IMR-90 (cell line): ENCODE measurements around the gene MORF4L2. TPM values are rescaled to one million over a fixed set of nuclear protein-coding genes. Genes with fewer than 3 reads are reported as not detected.

Experiments
- polyA plus RNA-seq, 3 experiments: library from polyadenylated mRNA; depleted of rRNA; stranded (reverse); fragments of >200 nt; gene quantifications; 2 replicates each; pipeline ENCODE4 v1.2.3, GENCODE V29; 2012; ENCODE audit warnings: low replicate concordance in 1 of 3
- total RNA-seq: library from RNA; depleted of rRNA; stranded (reverse); fragments of >200 nt; gene quantifications from 2 replicates; pipeline ENCODE4 v1.2.3, GENCODE V29; 2012; rRNA removed

Gene MORF4L2
- total and polyA plus RNA-seq, 2 of the 4 experiments (the other 2 are of a cell fraction) = 795 to 1,218 TPM

Other genes starting within 250 kb of the MORF4L2 start
- gene RAB40A, start 167.2 kb downstream of the MORF4L2 start, total RNA-seq = under 0.01 TPM in 2 replicates
- 0.16 and 0.26 TPM in 2 replicates for gene RAB40A, start 167.2 kb downstream of the MORF4L2 start, polyA plus RNA-seq (2012; rRNA removed)
- 11.1 and 16.7 TPM in 2 replicates for gene TCEAL4, start 101.2 kb downstream of the MORF4L2 start, total RNA-seq
- 27.3 and 31.9 TPM in 2 replicates for gene TCEAL4, start 101.2 kb downstream of the MORF4L2 start, polyA plus RNA-seq (2012; rRNA removed)
- gene TCEAL3, start 78.7 kb downstream of the MORF4L2 start, total RNA-seq = 3.2 and 13.1 TPM in 2 replicates
- 21.9 and 24.2 TPM in 2 replicates for gene TCEAL3, start 78.7 kb downstream of the MORF4L2 start, polyA plus RNA-seq (2012; rRNA removed)
- gene TCEAL1, start 57.7 kb downstream of the MORF4L2 start, total RNA-seq = 9.1 and 15.0 TPM in 2 replicates
- gene TCEAL1, start 57.7 kb downstream of the MORF4L2 start, polyA plus RNA-seq (2012; rRNA removed) = 18.8 and 21.8 TPM in 2 replicates
- gene TMEM31, start 24.2 kb upstream of the MORF4L2 start, total RNA-seq = not detected in 2 replicates
- gene TMEM31, start 24.2 kb upstream of the MORF4L2 start, polyA plus RNA-seq (2012; rRNA removed) = 0.17 TPM in 1 of 2 replicates, not detected in the other
- gene PLP1, start 90.1 kb upstream of the MORF4L2 start, total RNA-seq = 0.18 and 0.28 TPM in 2 replicates
- gene PLP1, start 90.1 kb upstream of the MORF4L2 start, polyA plus RNA-seq (2012; rRNA removed) = 0.60 and 0.62 TPM in 2 replicates
- 0.90 and 1.1 TPM in 2 replicates for gene RAB9B, start 145.6 kb upstream of the MORF4L2 start, total RNA-seq
- gene RAB9B, start 145.6 kb upstream of the MORF4L2 start, polyA plus RNA-seq (2012; rRNA removed) = 0.34 and 0.58 TPM in 2 replicates